Hippocampal formation (tissue), 2 donors: ENCODE measurements around the gene MRM2.

Experiments
- DNase-seq, 2 donors: peaks; one replicate each; lab custom pipeline; 2025; lab: John Stamatoyannopoulos, UW

The MRM2 gene

DNA sequence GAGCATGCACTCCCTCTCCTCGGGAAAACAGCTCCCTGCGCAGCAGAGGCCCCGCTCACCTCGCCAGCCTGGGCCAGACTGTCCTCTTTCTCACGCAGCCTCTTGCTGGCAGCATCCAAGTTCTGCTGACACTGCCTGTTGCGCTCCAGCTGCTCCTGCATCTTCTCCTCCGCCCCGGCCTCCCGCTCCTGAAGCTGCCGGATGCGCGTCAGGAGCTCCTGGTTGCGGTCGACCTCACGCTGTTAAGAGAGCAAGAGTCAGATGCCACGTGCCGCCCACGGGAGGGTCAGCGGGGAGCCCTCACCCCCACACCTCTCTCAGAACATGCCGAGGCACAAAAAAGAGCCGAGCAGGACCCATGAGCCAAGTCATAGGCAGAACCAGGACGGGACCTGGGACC lies 19.5 kb downstream of the MRM2 start:
- DNase-seq: no peak

DNA sequence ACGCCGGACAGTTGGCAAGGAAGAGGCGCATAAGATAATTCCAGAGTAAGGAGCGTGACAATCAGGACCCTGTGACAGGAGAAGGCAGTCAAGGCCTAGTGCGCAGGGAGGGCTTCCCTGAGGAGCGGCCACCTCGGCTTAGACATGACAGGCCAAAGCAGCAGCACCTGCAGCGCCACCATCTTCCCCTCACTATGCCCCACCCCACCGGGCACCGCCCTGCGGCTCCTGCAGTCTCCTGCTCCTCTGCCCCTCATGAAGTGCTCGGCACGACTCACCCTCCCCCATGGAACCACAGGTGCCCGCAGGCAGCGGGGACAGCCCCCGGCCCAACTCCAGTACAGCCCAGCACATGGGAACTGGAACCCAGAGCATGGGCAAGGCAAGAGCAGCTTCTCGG lies 21.1 kb downstream of the MRM2 start:
- no peak for DNase-seq

DNA sequence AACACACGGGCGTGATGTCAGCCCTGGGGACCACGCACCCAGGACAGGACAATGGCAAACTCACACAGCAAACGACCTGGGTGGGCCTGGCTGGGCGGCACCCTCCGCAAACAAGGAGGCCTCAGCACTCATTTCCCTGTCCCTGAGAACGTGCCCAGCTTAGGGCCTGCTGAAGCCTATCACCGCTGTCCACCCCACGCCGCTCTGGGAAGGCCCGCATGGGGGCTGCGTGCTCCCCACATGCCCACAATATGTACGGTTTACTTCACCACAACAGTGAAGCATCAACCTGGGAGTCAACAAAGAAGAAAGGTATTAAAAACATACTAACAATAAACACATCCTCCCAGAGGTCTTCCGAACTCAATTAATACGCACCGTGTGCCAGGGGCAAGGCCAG lies 21.5 kb downstream of the MRM2 start:
- no peak for DNase-seq

DNA sequence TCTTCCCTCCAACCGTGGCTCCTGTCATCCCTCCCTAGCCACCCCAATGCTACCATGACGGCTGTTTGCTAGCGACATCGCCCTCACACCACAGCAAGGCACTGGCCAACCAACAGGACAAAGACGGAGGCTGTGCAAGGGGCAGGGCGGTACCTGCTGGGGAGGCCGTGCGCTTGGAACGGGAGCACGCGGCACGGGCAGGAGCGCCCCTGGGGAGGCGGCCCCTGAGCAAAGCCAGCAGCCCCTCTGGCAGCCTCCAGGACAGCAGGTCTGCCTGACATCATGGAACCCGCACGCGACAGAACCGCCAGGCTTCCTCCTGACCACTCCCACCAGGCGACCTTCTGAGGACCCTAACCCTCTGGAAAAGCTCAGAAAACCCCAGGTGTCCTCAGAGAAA lies 22.0 kb downstream of the MRM2 start:
- DNase-seq: no peak

DNA sequence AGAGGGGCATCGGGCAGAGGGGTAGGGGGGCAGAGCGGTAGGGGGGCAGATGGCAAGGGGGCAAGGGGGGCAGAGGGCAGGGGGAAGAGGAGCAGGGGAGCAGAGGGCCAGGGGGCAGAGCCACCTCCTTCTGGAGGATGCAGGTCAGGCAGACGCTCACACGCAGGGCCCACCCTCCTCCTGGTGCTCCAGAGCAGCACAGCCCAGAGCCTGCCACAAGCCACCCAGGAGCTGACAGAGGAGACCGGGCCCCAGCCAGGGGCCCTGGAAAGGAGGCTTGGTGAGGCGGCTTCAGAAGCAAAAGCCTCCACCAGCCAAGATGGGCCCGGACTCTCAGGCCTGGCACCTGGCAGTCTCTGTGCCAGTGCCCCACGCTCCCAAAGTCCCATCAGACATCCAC lies 22.4 kb downstream of the MRM2 start:
- DNase-seq: no peak

DNA sequence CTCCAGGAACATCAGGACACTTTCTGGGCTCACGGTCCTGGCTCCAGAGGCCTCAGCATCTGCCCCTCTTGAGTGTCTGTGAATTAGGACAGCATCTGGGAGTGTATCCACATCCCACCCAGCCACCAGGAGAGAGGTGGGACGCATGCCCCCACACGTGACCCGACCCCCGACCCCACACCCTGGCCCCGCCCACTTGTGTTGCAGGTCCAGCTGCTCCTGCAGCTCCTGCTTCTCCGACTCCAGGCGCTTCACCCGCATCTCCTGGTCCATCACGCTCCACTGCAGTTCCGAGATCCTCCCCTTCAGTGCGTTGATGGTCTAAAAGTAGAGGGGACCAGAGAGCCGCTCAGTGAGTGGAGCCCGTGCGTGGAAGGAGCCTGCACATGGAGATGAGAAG lies 22.9 kb downstream of the MRM2 start:
- no peak for DNase-seq

DNA sequence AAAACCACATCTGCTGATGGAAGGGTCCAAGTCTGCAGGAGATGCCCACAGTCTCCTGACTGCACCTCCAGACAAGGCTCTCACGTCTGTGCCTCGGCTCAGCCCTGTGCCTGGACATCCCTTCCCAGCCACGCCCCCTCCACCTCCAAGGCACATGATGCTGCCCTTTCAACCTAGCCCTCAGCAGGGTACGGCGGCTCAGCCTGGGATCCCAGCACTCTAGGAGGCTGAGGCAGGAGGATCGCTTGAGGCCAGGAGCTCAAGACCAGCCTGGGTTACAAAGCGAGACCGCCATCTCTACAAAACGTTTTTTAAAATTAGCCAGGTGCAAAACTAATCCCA lies 23.6 kb downstream of the MRM2 start:
- DNase-seq: no peak

DNA sequence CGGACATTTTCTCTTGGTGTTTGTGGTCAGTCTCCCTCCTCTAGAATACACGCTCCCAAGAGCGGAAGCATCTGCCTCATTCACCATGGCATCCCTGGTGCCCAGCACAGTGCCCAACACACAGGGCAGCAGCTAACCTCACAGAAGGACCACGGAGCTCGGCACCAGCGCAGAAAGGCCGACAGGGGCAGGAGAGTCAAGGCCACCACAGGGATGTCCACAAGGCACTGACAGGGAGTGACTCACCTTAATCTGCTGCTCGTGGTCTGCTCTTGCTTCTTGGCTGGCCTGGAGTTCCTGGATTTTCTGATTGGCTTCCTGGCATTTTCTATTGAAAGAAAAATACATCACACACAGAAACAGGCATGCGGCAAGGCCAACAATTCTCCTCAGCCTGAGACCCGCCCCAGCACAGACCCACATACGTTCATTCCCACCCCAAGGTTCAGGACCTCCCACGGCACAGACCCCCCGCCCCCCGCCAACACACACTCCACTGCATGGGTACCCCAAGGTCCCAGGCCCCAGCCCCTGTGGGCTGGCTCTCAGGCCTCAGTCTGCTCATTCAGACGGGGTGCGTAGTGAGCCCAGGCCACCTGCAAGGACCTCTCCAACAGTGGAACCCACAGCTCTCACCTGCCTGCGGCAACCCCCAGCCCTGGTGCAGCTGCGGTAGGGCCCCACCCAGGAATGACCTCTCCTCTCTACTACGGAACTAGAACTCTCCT lies 24.1 kb downstream of the MRM2 start:
- DNase-seq: no peak

DNA sequence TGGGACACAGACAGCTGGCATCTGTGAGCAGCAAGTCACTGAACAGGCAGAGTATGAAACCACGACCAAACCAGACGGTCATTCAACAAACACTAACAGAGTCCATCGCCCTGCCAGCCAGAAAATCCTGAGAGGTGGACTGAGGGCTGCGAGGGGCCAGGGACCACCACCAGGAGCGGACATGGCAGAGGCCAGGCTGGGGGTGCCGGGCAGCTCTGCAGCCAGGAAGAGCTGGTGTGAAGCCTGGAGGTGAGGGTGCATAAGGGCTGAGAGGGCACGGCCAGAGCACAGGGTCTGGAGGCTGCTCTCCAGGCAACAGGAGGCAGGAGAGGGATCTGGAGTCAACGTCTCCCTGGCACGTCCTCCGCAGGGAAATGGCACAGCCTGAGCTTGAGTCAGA lies 24.8 kb downstream of the MRM2 start:
- no peak for DNase-seq

DNA sequence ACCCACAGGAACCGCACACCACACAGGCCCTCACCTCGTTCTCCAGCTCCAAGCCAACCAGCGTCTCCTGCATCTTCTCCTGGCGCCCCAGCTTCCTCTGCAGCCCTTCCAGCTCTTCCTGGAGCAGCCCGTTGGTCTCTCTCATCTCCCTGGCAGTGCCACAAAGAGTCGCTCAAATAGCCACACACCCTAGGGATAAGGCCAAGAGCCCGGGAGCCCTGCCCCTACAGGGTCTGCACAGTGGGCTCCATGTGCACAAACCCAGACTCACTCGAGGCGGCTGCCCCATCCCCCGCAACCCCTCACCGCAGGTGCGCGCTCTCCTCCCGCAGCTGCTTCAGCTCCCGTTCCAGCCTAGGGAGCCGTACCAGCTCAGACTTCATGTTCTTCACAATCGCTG lies 26.2 kb downstream of the MRM2 start:
- no peak for DNase-seq

DNA sequence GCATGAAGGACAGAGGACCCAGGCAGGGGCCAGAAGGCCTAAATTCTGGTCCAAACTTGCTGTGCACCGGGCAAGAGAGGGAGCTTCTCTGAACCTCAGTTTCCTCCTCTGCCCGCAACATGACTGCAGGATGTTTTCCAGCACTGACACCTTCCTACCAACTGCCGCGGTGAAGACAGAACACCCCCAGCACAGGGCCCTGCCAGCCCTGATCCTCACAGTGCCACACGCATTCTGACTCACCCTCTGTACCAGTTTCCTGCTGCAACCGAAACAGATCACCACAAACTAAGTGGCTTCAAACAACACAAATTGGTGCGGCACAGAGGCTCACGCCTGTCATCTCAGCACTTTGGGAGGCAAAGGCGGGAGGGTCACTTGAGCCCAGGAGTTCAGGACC lies 27.4 kb downstream of the MRM2 start:
- DNase-seq: peak in 1 of 2 donors; percentile 22

DNA sequence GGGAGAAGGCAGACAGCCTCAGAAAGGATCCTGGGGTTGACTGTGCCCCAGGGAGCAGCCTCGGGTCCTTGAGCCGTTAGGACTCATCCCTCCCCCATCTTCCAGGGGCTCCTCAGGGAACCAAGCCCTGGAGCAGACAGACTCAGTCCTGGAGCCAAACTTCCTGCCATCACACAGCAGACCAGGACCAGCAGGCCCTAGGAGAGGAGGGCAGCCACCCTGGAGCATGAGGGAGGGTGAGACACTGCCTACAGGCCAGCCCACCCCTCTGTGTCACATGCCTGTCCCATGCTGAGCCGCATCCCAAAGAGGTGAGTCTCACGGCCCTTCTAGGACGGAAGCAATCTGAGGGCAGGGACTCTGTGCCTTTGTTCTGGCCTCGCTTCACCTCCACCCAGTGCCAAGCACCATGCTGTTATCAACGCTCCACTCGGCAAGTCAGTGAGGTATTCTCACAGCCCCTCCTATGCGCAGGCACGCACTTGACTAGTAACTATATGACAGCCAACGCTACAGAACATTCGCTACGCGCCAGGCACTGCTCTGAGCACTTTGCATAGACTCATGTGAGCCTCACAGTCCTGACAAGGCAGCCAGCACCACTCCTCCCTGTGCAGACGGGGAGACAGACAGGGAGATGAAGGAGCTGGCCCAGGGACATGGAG lies 28.3 kb downstream of the MRM2 start:
- no peak for DNase-seq

DNA sequence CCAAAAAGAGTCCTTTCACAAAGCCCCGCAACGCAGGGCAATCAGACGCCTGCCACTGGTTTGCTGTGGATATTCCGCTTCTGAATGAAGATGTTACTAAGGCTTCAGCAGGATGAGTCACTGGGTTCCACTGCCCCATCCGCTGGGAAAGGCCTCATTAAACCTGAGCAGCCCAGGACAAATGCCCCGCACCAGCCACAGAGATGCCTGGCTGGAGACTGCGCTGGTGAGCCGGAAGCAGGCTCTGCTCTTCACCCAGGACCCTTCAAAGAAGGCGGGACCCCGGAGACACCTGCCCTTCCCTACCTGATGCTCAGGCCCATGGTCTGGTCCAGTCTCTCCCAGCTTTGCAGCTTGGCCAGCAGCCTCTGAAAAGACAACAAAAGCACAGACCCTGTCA lies 29.1 kb downstream of the MRM2 start:
- no peak for DNase-seq

DNA sequence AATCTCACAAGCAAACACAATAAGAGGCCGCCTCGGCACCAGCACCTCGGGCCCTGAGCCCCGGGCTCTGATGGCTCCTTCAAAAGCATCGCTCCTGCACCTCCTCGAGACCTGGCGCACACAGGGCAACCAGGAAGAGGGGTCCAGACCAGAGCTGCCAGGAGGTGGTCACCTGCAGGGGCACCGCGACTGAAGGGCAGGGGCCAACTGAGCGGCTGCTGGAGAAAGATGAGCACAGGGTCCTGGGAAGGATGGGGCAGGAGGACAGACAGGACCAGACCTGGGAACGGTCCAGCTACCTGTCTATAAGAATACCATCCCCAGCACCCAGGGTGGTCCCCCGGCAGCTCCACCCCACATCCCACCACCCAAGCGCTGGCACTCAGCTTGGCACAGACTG lies 30.1 kb downstream of the MRM2 start:
- DNase-seq: no peak

DNA sequence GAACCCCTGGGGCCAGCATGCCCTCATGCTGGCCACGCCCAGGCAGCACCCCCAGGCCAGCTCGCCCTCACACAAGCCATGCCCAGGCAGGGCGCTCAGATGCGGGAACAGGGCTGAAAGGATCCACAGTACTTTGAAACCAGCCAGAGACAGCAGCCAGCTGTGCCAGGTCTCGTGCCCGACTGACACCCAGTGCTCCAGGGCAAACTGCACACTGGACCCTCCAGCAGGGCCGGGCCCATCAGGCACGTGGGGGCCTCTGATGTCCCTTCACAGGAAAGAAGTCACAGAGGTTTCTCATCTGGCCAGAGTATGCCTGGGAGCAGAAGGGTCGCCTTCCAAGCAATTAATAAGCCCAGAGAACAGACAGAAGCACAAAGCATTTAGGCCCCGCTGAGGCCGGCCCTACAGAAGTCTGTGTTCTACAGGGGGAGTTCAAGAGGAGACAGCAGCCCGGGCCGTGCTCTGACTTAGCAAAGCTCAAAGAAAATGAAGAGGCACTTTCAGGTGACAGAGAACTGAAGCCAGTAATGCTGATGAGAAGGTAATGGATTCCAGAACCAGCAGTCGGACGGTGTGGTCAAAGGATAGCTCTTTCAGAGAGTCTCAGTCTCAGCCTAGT lies 30.6 kb downstream of the MRM2 start:
- no peak for DNase-seq

DNA sequence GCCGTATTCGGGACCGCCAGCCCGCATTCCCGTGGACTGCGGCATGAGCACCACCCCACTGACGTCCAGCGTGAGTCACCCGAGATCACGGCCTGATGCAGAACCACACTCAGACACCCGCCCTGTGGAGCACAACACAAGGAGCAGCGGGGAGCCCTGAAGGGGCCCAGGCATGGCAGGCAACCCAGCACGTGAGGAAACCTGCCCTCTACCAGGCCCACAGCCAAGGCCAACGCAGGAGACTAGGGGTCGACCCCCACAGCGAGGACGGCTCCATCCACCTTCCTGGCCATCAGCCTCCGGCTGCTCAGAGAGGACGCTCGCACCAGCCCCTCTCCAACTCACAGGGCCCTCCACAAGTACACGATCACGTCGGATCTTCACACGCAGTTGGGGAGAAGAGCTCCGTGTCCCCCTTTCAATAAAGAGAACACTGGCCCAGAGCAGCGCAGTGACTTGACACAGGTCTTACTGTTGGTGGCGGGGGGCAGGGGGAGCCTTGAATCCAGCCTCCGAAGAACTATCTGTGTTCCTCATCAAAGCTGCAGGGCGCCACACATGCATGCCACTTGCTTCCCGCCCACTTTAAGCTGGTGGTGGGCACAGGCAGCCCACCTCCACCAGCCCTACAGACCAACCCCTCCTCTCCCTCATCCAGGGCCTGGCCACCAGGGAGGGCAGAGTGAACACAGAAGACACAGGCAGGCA lies 31.3 kb downstream of the MRM2 start:
- no peak for DNase-seq

DNA sequence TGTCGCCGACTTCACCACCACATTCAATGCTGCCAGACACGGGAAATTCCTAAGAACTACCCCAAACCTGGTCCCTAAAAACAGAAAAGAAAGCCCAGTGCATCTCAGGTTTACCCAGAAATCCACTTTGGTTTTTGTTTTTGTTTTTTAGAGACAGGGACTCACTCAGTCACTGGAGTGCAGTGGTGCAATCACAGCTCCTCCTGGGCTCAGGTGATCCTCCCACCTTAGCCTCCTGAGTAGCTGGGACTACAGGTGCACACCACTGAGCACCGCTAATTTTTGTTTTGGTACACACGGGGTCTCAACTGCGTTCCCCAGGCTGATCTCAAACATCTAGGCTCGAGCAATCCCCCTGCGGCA lies 32.1 kb downstream of the MRM2 start:
- DNase-seq: no peak

DNA sequence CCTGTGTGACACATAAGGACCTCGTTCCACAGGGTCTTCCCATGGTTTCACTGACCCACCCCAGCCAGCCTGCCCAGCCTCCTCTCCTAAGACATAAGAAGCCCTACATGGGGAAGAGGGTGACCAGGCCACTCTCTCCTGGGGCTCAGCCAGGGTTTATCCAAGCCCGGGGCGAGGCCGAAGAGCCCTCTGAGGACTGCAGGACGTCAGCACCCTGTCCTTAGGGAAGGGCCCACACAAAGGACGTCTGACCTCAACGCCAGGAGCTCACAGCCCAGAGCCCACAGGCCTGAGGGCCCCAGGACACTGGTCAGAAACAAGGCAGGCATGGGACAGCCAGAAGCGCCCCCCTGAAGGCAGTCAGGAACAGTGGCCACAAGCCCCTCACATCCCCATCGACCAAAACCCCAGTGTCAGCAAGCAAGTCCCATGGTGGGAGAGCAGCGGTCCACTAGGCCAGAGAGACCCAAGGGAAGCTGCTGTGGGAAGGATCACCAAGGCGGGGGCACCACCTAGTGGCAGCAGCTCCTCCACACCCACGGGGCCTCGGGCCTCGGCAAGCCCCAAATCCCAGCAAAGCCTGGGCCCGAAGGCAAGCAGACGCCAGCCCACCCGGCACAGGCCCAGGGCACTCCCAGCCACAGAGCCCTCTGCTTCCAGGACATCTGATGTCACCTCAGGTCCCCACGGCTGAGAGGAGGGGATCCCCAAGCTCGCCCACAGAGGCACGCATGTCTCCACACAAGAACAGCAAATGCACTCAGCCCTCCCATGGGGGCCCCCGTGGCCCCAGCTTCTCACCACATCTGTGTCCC lies 32.7 kb downstream of the MRM2 start:
- peak; percentile 70 for DNase-seq

DNA sequence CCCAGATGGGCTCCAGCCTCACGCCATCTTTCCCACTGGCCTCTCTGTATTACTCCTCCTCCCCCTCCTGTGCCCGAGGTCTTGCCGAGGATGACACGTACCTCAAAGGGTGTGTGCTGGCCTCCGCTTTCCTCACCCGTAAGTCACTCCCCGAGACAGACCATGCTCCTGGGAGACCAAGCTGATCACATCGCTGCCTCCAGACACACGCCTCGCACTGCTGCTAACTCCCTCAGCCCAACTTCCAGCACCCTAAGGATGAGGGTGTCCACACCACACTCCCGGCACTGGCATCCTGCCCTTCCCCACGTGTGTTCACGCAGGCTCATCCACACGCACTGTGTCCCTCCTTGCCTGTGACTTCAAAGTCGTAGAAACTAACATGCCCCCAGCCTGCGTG lies 33.3 kb downstream of the MRM2 start:
- no peak for DNase-seq

DNA sequence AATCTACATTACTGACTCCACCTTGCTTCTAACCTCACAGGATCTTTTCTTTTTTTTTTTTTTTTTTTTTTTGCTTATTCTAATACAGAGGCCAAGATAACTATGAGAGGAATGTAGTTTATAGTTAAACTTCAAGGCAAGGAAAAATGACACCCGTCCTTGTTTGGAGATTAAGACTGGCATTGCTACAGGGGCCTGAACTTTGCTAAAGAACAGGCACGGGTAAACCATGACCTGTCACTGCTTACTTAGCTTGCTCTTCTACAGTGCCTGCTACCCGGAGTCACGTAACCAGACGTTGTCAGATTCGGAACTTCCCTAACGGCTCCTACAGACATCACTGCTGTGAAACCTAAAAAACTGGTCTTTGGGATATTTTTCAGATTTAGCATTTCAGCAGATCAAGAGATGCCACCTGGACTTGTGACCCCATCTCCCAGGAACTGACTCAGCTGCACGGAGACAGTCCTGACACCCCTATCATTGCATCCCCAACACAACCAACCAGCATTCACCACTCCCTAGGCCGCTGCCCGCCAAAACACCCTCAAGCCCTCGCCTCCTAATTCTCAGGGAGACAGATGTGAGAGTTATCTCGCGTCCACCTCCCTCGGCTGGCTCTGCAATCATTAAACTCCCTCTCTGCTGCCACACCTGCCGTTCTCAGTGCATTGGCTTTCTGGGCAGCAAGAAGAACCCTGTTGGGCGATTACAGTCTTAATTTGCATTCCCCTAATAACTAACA lies 36.8 kb downstream of the MRM2 start:
- no peak for DNase-seq

DNA sequence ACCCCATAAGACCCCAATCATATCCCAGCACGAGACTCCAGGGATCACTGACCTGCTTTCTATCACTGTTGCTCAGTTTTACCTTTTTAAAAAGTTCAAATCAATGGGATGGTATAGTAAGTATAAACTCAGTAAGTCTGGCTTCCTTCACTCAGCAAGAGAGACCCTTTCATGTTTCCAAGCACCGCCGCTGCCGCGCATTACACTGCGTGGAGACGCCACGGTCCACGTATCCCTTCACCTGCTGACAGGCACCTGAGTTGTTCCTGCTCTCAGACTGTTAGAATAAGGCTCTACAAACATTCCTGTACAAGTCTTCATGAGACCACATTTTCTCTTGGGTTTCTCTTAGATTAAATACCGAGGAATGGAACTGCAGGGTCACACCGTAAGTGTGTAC lies 37.6 kb downstream of the MRM2 start:
- no peak for DNase-seq
